AG08396 (cell line): Measurements from ENCODE around the gene WDR4.
"Not testable (repeated sequence)": the region's sequence is repeated elsewhere in the genome, so short reads cannot be mapped to it uniquely, and the experiment has no call there.

Source experiments
- DNase-seq: peaks from one replicate; pipeline ENCODE4 v3.0.0; 2012; ENCODE audit warnings: low spot score, mixed read lengths

Gene WDR4

DNA sequence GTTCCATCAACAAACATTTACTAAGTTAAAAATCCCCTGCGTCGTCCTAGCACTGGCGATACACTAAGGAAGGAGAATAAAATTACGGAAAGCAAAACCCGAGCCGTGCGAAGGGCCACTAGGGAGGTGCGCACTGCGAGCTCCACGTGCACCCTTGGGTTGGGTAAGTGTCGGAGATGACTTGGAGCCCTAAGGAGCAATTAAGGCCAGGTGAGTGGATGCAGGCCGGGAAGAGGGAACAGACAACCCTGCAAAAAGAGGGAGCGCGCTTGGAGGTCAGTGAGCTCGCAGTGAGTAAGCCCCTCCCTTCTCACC, 704 bp downstream of the WDR4 start:
- no peak for DNase-seq

DNA sequence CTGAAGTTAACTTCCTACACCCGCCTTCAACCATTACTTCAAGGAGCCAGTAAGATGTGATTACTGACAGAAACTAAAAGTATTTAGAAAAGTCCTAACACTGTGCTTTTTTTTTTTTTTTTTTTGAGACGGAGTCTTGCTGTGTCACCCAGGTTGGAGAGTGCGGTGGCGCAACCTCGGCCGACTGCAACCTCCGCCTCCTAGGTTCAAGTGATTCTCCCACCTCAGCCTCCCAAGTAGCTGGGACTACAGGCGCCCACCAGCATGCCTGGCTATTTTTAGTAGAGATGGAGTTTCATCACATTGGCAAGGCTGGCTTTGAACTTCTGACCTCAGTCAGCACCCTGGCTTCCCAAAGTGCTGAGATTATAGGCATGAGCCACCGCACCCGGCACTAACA, 3.5 kb downstream of the WDR4 start:
- DNase-seq: not testable (repeated sequence)

DNA sequence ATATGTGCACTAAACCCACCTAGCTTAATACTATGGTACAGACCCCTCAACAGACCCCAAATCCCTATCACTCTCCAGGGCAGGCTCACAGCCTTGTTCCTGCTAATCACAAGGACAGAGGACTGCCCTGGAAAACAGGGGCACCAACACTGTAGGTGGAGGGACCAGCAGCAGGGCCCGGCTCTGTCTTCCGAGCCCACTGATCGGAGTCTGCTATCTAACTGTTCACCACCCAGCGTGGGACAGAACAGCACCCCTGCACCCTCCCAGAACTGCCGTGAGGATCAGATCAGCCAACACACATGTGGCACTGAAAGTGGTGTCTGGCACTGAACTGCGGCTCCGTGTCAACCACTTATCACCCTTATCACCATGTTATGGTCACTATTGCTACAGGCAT, 6.2 kb downstream of the WDR4 start:
- no peak for DNase-seq

DNA sequence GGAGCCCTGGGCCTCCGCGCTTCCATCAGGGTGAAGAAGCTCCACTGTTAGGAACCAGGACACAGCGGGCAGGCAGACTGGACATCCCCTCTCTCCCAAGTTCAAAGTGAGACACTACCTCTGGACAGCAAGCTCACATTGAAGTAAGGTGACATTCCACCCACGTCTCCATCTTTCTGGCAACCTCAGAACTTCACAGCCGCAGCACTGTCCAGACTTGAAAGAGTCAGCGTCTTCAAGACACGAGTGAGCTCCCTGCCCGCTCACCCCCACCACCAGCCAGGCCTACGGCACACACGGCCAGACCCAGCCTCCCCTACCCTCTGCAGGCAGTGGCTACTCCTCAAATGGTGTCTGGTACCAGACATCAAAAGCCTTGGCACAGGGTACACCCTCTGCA, 11.1 kb downstream of the WDR4 start:
- DNase-seq: no peak

DNA sequence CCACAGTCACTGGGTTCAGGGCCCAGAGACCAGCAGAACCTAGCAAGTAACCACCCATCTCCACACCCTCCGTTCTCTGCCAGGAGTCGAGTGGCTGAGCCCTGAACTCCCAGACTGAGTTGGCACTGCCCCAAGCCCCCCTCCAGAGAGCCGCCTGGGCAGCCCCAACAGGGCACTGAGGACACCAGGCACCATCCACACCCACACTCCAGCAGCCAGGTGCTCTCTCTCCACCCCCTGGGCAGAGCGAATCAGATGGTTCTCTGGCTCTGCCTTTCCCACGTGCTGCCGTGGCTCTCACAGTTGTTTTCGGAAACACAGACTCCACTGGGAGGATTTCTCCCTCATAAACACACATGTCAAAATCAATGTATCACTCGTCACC, 13.6 kb downstream of the WDR4 start:
- DNase-seq: no peak

DNA sequence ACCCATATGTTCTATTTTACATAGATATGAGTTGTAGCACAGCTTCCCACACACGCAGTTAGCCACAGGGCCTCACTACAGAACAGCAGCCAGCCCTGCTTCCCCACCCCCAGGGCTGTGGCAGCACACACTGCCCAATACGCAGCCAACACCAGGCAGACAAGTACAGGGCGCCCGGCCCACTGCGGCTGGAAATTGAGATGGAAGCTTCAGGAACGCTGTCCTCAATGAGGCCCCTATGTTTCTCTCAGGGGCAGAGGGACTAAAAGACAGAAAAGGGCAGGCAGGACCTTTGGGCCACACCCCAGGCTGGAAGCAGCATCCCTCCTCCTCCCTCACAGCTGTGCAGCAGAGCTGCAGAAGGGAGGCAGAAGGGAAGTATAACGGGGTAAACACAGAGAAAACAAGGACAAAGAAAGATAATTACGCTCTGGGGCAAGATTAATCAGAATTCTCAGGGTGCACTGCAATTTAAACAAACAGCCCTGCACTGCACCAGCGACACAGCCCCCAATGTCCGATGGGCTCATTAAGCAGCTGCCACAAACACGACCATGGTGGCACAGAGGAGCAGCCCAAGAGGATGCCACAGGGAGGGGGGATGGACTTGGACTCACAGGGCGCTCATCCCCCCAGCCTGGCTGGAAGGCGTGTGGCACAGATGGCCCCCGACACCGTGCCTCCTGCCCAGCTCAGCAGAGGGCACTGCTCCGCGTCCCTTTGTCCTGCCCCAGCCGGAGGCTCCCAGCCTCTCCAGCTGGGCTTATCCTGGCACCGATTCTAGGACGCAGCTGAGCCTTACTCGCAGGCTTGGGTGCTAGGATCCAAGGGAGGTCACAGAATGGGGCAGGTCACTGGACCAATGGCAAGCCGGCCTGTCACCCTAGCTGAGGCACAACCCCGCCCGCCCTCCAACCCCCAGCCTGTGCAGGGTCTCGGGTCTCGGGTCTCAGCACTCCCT, 14.2 kb downstream of the WDR4 start:
- no peak for DNase-seq

DNA sequence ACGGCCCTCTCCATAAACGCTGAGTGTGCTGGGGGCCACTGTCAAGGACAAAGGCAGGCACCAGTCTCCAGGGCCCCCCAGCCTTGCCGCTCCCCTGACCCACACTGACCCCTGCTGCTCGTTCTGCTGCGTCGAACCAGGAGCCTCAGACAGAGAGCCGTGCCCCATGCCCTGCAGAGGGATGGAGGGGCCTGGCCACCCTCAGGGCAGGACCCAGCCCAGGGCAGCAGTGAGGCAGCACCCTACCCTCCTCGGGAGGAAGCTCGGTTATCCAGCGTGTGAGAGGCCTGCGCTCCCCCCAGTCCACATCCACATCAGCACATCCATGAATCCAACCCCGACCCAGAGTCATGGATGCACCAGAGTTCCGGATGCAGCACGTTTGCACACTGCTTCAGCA, 15.1 kb downstream of the WDR4 start:
- DNase-seq: no peak

DNA sequence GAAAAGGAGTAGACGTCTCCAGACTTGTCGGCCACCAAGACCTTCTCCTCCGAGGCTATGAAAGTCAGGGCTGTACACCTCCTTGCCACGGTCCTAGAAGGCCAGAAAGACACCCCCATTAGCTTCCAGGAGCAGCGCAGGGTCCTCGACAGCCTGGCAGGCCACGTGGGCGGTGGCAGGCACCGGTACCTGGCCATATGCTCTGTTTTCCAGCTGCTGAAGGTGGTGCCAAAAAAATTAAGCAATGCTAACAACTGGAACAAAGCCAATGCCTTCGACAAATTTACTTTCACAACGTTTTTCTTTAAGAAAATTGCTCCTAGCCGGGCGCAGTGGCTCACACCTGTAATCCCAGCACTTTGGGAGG, 15.9 kb downstream of the WDR4 start:
- no peak for DNase-seq

DNA sequence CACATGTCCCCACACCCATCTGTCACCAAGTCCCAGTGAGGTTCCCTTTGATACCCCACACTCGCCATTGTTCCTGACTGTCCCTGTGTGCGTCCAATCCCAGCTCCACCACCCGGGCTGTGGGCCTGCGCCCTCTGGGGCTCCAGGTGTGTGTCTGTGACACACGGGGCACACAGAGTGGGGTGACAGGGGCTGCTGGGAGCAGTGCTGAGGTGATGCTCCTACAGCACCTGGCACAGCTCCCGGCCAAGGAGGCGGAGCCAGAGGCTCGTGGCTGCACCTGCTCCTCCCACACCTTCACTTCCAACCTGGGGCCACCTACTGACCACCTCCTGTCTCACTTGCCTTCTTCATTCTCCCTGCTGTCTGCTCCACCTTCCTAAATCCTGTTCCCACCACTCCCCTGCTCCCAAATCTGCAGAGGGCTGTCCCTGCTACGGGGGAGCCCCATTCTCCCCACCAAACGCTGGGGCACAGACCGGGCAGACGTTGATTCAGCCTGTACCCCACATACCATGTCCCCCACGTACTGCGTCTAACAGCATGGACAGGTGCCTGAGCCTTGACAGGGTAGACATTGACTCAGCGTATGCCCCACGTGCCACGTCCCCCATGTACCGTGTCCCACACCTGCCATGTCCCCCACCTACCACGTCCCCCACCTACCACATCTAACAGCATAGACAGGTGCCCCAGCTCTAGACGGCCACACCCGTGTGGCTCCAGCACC, 16.4 kb downstream of the WDR4 start:
- no peak for DNase-seq

DNA sequence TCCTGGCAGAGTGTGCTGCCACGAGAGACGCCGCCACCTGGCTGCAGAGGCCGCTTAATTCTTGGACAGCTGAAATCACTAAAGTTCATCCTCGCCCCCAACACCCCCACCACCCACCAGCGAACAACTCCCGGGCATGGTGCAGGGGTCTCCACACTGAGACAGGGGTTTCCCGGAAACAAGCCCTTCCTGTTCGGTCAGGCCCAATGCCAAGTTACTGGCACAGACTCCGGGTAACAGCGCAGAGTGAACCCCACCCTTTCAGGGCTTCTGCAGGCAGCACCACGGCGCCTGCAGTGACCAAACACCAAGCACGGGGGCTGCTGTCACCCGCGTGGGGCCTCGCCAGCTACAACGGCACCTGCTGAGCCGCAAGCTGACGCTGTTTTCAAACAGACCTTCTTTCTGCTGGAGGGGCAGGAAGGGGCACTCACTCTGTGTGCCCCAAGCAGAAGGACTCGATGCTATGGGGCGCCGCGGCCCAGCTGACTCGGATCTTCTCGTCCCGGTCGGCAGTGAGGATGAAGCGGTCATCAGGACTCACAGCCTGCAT, 17.4 kb downstream of the WDR4 start:
- DNase-seq: no peak

DNA sequence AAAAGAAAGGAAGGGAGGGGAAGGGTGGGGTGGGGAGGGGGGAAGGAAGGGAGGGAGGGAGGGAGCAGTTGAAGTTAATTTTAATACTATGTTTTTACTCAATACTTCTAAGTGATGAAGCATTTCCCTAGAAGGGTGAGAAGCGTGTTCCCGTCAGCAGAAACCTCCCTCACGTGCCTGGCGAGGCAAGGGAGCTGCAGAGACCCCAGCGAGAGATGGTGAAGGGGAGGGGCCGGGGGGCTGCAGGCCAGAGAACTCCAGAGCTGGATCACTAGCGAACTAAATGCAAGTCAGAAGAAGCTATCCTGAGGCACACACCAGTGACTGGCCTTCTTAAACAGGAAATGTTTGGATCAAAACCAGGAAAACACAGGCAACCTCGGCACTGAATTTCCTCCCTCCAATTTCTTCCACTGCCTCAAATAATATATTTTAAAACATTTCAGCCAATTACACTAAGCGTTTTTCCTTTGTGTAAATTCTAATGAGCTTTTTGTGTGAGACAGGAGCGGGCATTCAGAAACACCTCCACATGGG, 18.0 kb downstream of the WDR4 start:
- no peak for DNase-seq

DNA sequence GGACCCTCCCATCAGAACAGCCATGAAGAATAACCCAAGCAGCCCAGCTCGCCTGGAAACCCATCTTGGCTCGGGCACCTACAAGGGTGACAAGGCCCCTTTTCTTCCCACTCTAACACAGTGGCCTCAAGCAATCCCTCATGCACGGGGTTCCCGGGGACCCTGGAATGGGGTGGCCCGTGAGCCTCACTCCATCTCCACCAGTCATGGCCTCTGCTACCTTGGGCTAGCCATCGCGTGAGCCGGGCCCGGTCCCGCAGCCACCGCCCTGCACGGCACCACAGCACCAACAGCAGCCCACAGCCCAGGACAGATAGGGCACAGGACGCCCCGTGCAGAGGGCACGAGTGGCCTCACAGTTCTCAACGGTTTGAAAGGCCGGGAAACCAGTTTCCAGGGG, 19.0 kb downstream of the WDR4 start:
- DNase-seq: no peak

DNA sequence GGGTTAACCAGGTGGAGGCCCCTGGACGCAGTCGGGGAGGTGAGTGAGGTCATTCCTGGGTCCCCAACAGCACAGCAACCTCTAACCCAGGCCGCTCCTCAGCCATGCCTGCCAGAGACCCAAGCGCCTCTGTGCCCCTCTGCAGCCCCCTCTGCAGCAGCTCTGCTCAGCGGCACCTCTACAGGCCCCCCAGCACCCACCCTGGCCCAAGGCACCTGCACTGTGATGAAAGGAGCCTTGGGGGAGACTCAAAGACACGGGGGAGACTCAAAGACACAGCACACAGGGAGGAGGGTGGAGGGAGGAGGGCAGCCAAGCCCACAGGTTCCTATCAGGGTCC, 19.5 kb downstream of the WDR4 start:
- DNase-seq: no peak

DNA sequence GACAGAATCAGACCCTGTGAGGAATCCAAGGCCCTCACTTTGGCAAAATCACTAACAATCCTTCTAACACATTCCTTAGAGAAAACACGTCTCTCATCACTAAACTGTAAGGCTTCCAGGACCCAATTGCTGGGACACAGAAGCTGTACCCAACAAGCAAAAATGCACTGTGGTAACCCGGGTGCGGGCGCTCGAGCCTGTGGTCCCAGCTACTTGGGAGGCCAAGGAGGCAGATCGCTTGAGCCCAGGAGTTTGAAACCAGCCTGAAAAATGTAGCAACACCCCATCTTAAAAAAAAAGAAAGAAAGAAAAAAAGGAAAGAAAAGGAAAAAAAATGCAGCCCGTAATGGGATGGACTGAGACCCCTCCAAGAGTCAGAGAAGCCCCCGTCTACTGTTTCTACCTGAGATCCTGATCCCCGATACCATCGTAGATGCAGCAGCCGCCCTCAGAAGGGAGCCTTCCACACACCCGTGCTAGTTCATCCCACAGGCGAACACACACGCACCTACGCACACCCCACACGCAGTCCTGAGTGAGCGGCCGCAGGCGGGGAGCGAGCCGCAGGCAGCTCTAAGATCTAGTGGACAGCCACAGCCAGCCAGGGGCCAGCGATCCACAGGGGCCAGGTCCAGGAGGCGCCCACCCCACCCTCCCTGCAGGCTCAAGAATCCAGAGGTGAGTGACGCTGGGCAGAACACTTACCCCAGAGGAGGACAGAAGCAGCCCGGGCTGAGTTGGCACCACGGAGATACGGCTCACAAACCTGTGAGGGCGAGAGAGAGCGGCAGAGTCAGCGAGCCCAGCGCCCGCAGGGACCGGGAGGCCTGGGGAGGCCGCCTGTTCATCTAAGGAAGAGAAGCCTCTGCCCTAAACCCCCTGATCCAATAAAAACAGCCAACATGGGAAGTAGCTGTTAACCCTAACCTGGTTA, 20.1 kb downstream of the WDR4 start:
- DNase-seq: no peak

DNA sequence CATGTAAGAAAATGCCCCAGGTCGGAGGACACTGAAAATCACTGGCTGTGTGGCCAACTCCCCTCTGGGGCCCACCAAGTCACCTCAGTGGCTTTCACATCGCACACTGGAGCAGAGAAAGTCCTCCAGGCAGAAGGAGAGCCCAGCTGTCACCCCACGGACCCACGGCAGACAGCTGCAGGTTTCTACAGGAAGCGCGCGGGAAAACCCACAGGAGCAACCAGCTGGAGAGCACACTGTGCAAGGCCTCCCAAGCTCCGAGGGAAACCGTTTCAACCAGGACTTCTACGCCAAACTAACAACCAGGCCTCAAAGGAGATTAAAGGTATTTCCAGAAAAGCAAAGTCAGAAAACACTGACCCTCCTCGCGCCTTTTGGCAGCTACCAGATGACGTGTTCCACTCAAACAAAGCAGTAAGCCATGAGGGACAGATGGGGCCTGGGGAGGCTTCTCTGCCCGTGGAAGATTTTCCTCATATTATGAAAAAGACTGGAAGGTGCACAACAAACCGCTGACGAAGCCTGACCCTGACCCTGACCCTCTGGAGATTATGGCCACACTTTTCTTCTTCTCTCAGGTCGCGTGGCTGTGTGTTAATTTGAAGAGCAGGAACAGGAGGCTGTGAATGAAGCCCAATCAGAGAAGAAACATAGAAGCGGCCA, 21.0 kb downstream of the WDR4 start:
- DNase-seq: no peak

DNA sequence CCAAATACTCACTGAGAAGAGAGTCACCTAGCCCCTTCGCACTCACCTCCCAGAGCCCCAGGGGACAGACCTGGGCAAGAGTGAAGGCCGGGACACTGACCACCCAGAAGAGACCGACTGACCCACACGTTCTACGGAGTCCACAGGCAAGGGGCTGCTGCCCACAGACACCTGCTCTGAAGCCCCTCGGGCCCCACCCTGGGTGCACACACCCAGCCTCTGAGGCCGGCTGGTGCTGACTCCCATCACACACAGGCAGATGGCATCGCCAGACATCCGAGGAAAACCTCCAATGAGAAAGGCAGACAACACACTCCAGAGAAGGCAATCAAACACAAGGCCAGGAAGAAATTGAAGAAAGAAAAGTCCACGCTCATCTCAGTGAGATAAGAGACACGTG, 22.1 kb downstream of the WDR4 start:
- no peak for DNase-seq

DNA sequence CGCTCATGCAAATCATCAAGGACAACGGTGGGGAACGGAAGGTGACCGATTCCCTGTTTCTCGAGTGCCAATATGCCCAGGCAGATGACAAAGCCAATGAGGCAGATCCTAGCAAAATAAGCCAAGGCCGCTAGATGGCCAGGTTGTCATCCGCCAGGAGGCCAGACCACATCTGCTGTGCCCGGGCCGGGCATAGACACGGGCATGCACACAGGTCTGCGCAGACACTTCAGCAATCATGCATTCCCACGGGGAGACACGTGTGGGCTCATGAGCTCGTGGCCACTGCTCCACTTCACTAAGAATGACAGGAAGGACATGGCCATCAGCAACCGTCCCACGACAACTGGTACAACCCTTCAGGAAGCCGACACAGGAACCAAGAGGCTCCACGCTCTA, 23.4 kb downstream of the WDR4 start:
- no peak for DNase-seq

DNA sequence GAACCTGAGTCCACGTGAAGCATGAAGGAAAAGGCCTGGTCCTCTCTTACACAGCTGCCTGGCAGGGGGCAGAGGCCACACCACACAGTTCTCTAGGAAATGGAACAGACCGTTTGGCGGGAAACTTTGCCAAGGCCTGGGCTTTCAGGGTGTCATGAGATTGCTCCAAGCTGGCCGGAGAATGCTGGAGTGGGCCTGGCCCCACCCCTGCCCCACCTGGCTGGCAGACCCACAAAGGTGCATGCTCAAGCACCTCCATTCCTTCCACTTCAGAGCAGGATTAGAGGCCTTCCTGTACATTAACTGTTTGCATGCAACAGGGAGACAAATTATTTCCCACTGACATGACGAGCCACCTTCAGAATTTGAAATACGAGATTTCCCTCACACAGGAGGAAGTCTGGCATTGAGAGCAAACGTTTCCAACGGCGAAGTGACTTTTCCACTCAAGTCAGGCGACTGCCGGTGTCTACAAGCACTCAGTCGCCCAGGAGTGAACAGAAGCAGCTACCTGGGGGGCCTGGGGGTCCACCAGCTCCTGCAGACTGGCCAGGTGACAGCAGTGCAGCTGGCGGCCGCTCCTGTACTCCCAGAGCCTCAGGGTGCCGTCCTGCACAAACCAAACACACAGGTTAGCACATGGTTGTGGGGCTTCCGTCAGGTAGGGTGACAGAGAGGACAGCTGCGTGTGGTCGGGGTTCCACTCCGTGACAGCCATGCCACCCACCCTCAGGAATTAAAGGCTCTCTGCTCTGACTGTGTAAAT, 24.0 kb downstream of the WDR4 start:
- DNase-seq: no peak

DNA sequence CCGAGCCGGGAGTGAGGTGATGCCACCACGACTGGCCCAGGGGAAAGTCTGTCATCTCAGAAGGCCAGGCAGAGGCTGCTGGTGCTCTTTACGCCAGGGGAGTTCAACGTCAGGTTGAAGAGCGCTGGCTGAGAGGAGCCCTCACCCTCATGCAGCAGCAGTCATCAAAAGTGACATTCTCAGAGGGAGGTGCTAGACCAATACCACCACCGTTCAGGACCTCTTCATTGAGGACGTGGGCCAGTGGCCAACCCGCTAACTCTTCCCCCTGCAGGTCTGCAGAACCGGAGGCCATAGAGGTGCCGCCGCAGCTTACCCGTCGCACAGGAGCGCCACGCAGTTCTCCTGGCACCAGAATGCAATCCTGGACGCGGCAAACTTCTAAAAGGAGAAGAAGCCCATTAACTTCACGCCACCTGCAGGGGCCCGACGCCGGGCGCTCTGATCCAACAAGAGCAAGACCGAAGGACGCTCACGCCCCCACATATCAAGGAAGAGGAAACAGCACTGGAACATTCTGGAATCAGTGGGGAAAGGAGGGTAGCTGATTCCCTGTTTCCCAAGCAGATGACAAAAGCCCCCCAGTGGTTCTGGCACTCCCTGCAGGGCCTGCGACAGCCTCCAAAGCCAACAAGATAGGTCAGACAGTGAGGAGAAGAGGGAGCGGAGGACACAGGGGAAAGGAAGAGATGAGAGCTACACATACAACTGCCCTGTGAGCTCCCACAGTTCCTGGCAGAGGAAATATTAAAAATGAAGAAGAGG, 24.9 kb downstream of the WDR4 start:
- DNase-seq: no peak

DNA sequence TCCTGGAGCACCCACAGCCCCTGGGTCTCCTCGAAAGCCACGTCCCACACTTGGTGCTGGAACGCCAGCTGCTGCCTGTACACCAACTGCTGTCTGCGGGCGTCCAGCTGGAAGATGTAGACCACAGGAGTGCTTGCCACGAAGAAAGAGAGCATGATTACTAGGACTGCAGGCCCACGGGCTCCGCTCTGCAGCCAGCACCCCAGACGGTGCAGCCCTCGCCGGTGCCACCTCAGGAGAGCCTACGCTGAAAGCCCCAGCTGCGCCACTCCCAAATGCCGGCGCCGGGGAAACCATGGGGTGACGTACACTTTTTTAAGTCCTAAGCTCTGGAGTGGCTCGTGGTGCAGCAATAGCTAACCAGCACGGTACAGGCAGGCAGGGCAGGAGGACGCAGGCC, 25.7 kb downstream of the WDR4 start:
- DNase-seq: no peak
